Upper lobe of left lung (tissue), 4 donors: Measurements from ENCODE around the gene TRIM47.
"Not testable (repeated sequence)": the region's sequence is repeated elsewhere in the genome, so short reads cannot be mapped to it uniquely, and the experiment has no call there.

Source experiments
- CTCF ChIP-seq, 6 experiments: fragments of 450-650 bp in 4 of 6; fragments of 200-600 bp in 2 of 6; sonication (generic) in 2 of 6; IDR thresholded peaks; one replicate each; pipeline ENCODE4 v1.5.1; 2016 to 2019; ENCODE audit warnings: antibody characterized with exemption in 6 of 6
- POLR2AphosphoS5 ChIP-seq, 2 donors: sonication (generic); formaldehyde crosslinking; IDR thresholded peaks; one replicate each; pipeline ENCODE4 v1.5.1; 2017; ENCODE audit warnings: antibody characterized with exemption in 2 of 2

DNA sequence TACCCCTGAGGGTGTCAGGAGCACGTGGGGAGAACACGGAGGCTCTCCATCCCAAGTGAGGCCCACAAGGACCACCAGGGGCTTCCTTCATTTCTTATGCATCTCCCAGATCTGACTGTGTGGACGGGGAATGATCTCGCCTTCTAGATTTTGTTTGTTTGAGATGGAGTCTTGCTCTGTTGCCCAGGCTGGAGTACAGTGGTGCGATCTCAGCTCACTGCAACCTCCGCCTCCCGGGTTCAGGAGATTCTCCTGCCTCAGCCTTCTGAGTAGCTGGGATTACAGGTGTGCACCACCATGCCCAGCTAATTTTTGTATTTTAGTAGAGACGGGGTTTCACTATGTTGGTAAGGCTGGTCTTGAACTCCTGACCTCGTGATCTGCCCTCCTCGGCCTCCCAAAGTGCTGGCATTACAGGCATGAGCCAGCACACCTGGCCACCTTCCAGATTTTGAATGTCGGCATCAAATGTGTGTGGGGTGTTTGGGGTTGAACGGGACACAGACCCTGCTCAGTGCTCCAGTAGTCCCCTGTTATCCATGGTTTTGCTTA is 9.6 kb downstream of the TRIM47 start:
- TF ChIP-seq CTCF, POLR2AphosphoS5 (IDR thresholded peaks at IDR 0.05): not testable (repeated sequence)
